OCI-LY3 (cell line): ENCODE results near the gene AGRP.

Source experiments
- H2AFZ ChIP-seq: fragments of 200-600, 300-600 bp; shearing (Covaris generic); 2 replicates; pipeline ENCODE4 v1.6.0; 2014; ENCODE audit warnings: antibody characterized with exemption, low read depth, low read length
- H3K27ac ChIP-seq: fragments of 200-600, 300-600 bp; sonication (generic); 2 replicates; pipeline ENCODE4 v1.5.1; 2014; ENCODE audit warnings: mild to moderate bottlenecking, low read length, moderate library complexity, mixed read lengths
- H3K27me3 ChIP-seq: fragments of 200-600, 300-600 bp; sonication (generic); 2 replicates; pipeline ENCODE4 v1.6.1; 2014; ENCODE audit warnings: low read depth, low read length, mixed read lengths
- H3K36me3 ChIP-seq: fragments of 200-600, 300-600 bp; sonication (generic); replicated peaks from 2 replicates; pipeline ENCODE3; 2014; ENCODE audit warnings: low read depth, low read length, mixed read lengths
- H3K4me1 ChIP-seq: fragments of 300-600, 200-600 bp; sonication (generic); 2 replicates; pipeline ENCODE4 v1.6.1; 2014; ENCODE audit warnings: low read length, mixed read lengths
- H3K4me2 ChIP-seq: fragments of 200-600, 300-600 bp; sonication (generic); 2 replicates; pipeline ENCODE4 v1.6.1; 2014; ENCODE audit warnings: low read length, mixed read lengths
- H3K4me3 ChIP-seq: fragments of 300-600, 200-600 bp; sonication (generic); 2 replicates; pipeline ENCODE4 v1.5.1; 2014; ENCODE audit warnings: antibody characterized with exemption, mild to moderate bottlenecking, low read length, moderate library complexity
- H3K79me2 ChIP-seq: fragments of 300-600, 200-600 bp; shearing (Covaris generic); 2 replicates; pipeline ENCODE4 v1.6.1; 2014; ENCODE audit warnings: mild to moderate bottlenecking, low read length, mixed read lengths
- H3K9ac ChIP-seq: fragments of 300-600, 200-600 bp; shearing (Covaris generic); 2 replicates; pipeline ENCODE4 v1.6.0; 2014; ENCODE audit warnings: mild to moderate bottlenecking, low read length, moderate library complexity
- H3K9me3 ChIP-seq: fragments of 200-600, 300-600 bp; shearing (Covaris generic); 2 replicates; pipeline ENCODE4 v1.6.1; 2014; ENCODE audit warnings: low read length, mixed read lengths; ENCODE audit not compliant: insufficient read depth
- H4K20me1 ChIP-seq: fragments of 200-600, 300-600 bp; sonication (generic); 2 replicates; pipeline ENCODE4 v1.6.1; 2016; ENCODE audit warnings: low read length, mixed read lengths; ENCODE audit not compliant: insufficient read depth
- CTCF ChIP-seq: fragments of 200-600, 300-600 bp; sonication (generic); IDR thresholded peaks from 2 replicates; pipeline ENCODE4 v1.5.1; 2014; ENCODE audit warnings: antibody characterized with exemption, low read length, low read depth
- EZH2phosphoT487 ChIP-seq: fragments of 200-600 bp; shearing (Covaris generic); IDR thresholded peaks from 2 replicates; pipeline ENCODE4 v1.6.1; 2018; ENCODE audit warnings: antibody characterized with exemption, mixed run types, low read depth

The AGRP gene

GRCh38 chr16:67461600-67462278, 21.6 kb downstream of the AGRP start:
- Histone ChIP-seq H3K4me2 (no peak overlapping the region), H3K4me1 (peaks cover 7% of the 10 kb centered on the region), H3K36me3 (no peaks in the 10 kb centered on the region), H2AFZ (no peak overlapping the region), H4K20me1 (peaks cover 69% of the 10 kb centered on the region), H3K27me3 (no peaks in the 10 kb centered on the region), H3K9me3 (no peaks in the 10 kb centered on the region), H3K9ac (no peak overlapping the region), H3K79me2 (peaks cover 16% of the 10 kb centered on the region; the same call in 1 of the 2 replicates), H3K27ac (no peak overlapping the region), H3K4me3 (no peak overlapping the region)
- TF ChIP-seq EZH2phosphoT487 (no peak), CTCF (no peak)

GRCh38 chr16:67460961-67461360, 22.4 kb downstream of the AGRP start:
- no peaks in the 10 kb centered on the region for H3K36me3 ChIP-seq
- H3K4me3 ChIP-seq: no peak overlapping the region
- no peak overlapping the region for H3K27ac ChIP-seq
- H4K20me1 ChIP-seq: peaks cover 73% of the 10 kb centered on the region
- H3K79me2 ChIP-seq: peaks cover 16% of the 10 kb centered on the region; the same call in 1 of the 2 replicates
- H3K9ac ChIP-seq: no peak overlapping the region
- no peak overlapping the region for H3K4me2 ChIP-seq
- H3K4me1 ChIP-seq: peaks cover 14% of the 10 kb centered on the region
- H2AFZ ChIP-seq: no peak overlapping the region
- no peak for TF ChIP-seq EZH2phosphoT487
- TF ChIP-seq CTCF: no peak
- no peaks in the 10 kb centered on the region for H3K9me3 ChIP-seq
- no peaks in the 10 kb centered on the region for H3K27me3 ChIP-seq

- Histone ChIP-seq H3K79me2 (peaks cover 10% of the 10 kb centered on the region; the same call in 1 of the 2 replicates), H2AFZ (no peak overlapping the region), H3K4me2 (no peak overlapping the region), H4K20me1 (peaks cover 71% of the 10 kb centered on the region), H3K9ac (no peak overlapping the region), H3K27me3 (no peaks in the 10 kb centered on the region), H3K4me3 (no peak overlapping the region), H3K36me3 (no peaks in the 10 kb centered on the region), H3K4me1 (peaks cover 9% of the 10 kb centered on the region), H3K27ac (no peak overlapping the region), H3K9me3 (no peaks in the 10 kb centered on the region)
- TF ChIP-seq CTCF: no peak
- no peak for TF ChIP-seq EZH2phosphoT487
Observed at GRCh38 chr16:67460168-67460567, 23.2 kb downstream of the AGRP start.

- no peak overlapping the region for H3K4me2 ChIP-seq
- TF ChIP-seq EZH2phosphoT487: no peak
- TF ChIP-seq CTCF: no peak
- peaks cover 8% of the 10 kb centered on the region; the same call in 1 of the 2 replicates for H3K79me2 ChIP-seq
- H3K27me3 ChIP-seq: no peaks in the 10 kb centered on the region
- H3K27ac ChIP-seq: no peak overlapping the region
- H2AFZ ChIP-seq: no peak overlapping the region
- H3K9ac ChIP-seq: no peak overlapping the region
- H3K36me3 ChIP-seq: no peaks in the 10 kb centered on the region
- no peaks in the 10 kb centered on the region for H3K9me3 ChIP-seq
- no peak overlapping the region for H3K4me3 ChIP-seq
- peaks cover 71% of the 10 kb centered on the region for H4K20me1 ChIP-seq
- H3K4me1 ChIP-seq: peaks cover 9% of the 10 kb centered on the region
Observed at GRCh38 chr16:67459861-67460150, 23.5 kb downstream of the AGRP start.
